PC-9 (cell line): ENCODE results near the gene TTC28.

Experiments
- CTCF ChIP-seq: fragments of 200-600 bp; sonication (generic); conservative IDR thresholded peaks from 2 replicates; pipeline ENCODE4 v1.6.1; 2017; ENCODE audit warnings: mixed run types, antibody characterized with exemption, mild to moderate bottlenecking, moderate library complexity
- EZH2 ChIP-seq: fragments of 200-600 bp; sonication (generic); IDR thresholded peaks from 2 replicates; pipeline ENCODE4 v1.8.0; 2017; ENCODE audit warnings: antibody characterized with exemption, low read depth

GRCh38 chr22:28186641-28187040 is 493.0 kb downstream of the TTC28 start:
- TF ChIP-seq CTCF (no peak), EZH2 (no peak)
